NOMO-1 treated with DMSO at 0.1 percent for 48 hours (cell line): Measurements from ENCODE around the gene HCLS1.
"Not testable (repeated sequence)": the region's sequence is repeated elsewhere in the genome, so short reads cannot be mapped to it uniquely, and the experiment has no call there.

Experiments
- DNase-seq: peaks from one replicate; lab custom pipeline; 2025; ENCODE audit not compliant: unreplicated experiment; lab: John Stamatoyannopoulos, UW

The HCLS1 gene

GRCh38 chr3:121660356-121661171, at the start of gene HCLS1:
HCLS1 (minus strand) TSS chr3:121660903; CDS start chr3:121658347, 2,556 bp downstream.
- DNase-seq, result peak; percentile 95

- no peak for DNase-seq
Measured at GRCh38 chr3:121710347-121710746, 49.6 kb upstream of the HCLS1 start.

- DNase-seq, result no peak
Measured at GRCh38 chr3:121707531-121708273, 47.0 kb upstream of the HCLS1 start.

GRCh38 chr3:121705541-121705940, 44.8 kb upstream of the HCLS1 start:
- DNase-seq, result no peak

GRCh38 chr3:121703973-121704372, 43.3 kb upstream of the HCLS1 start:
- no peak for DNase-seq

DNA sequence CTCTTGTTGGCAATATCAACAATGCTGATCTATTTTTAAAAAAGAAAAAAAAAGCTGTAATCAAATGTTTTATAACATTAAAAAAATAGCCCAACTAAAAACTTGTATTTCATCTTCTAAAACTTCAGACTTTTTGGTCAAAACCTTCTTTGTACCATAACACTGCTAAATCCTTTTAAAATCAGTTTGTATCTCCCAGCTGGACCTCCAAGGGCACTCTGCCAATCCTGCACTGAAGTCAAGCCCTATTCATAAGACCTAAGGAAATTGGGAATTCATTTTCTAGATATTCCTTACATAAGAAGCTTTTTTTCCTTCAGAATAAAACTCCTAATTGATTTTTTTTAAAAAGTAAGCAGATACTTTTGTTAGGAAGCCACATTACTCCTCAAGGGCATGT, 38.2 kb upstream of the HCLS1 start:
- DNase-seq, result no peak

GRCh38 chr3:121698476-121698875, 37.8 kb upstream of the HCLS1 start:
- no peak for DNase-seq

DNA sequence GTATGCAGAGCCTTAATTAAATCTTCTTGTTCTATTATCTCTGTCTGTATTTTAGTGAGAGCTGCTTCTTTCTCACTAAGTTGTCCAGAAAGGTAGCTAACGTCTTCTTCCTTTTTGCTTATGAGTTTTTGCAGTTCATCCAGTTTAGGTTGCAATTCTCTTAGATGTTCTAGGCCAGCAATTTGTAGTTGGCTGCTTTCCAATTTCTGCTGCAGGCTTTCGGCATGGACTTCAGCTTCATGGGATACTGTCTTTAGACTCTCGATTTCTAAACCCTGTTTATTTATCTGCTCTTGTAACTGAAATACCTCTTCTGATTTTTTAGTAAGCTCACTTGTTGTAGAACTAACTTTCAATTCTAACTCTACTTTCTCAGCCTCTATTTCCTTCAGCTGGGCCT, 35.5 kb upstream of the HCLS1 start:
- no peak for DNase-seq

DNA sequence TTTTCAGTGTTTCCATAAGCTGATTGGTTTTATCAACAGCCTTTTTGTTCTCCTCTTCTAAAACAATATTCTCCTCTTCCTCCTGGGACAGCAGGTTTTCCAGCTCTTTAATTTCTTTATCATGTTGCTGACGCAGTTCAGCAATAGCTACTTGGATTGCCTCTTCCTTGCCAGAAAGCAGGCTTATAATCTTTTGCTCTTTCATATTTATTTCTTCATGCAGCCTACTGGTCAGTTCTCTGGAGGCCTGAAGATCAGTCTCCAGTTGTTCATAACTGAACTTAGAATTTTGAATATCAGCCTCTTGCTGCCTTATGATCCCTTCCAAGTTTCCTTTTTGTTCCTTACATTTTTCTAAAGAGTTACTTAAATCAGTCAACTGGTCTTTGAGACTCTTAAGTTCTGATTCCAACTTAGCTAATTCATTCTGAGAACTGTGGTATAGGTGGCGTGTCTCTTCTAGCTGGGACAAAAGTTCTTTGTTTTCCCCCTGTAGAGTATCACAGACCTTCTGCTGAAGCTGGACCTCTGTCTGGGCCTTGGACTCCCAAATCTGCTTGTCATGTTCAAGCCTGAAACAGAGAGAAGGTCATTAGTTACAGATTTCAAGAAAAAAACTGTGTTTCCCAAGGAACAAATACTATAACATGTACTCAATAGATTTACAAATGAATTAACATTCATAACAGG, 31.5 kb upstream of the HCLS1 start:
- no peak for DNase-seq

DNA sequence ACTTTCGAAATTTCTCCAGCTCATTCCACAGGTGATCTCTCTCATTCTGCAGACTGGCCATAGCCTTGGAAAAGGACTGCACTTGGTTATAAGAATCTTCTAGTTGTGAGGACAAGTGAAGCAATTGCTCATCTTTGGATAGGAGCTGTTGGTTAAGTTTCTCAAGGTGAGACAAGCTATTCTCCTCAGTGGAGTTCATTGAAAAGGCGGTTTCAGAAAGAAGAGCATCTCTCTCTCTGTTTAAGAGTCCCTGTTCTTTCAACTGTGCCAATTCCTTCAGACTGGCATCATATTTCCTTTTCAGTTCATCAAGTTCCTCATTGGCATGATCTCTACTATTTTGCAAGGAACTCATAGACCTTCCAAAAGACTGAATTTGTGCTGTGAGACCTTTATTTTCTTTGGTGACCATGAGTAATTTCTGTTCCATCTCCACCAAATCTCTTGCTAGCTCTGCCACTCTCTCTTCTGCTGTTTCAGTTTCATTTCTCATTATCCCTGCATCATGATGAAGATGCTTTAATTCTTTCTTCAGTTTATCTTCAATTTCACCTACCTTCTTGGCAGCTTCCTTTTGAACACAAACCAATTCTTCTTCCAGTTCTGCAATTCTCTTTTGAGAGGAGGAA, 30.2 kb upstream of the HCLS1 start:
- no peak for DNase-seq

GRCh38 chr3:121688747-121689146, 28.0 kb upstream of the HCLS1 start:
- DNase-seq, result not testable (repeated sequence)

DNA sequence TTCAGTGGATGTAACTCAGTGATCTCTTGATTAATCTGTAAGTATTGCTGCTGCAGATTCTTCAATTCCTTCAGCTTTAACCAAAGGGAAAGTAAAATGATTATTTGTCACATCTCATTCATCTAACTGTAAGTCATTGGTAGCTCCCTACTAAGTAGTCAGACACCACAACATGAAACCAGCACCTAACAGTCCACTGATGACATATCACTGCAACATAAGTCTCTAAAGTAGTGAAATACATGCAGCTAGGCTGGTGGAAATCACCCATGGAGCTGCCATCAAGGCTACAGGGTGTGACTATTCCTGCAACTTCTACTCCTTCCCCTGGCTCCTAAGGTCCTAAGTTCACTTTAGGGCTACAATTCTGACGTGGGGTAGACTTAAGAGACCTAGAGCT, 21.1 kb upstream of the HCLS1 start:
- no peak for DNase-seq

- no peak for DNase-seq
Measured at GRCh38 chr3:121677141-121677540, 16.4 kb upstream of the HCLS1 start.

DNA sequence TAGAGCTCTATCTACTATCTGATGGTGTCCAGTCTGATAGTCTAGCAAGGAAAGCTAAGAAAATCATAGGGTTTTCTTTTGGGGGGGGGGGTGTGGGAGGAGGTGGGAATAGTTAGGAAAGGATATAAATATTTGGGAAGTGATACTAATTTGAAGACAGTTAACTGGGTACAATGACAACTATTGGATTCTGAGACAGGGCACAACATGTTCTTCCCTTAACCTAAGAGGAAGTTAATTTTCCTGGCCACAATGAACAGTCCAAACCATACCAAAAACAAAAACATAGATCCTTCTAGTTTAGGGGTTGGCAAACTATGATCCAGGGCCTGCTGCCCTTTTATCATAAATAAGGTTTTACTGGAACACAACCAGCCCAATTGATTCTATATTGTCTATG, 10.0 kb upstream of the HCLS1 start:
- DNase-seq, result no peak

GRCh38 chr3:121667333-121667732, 6.6 kb upstream of the HCLS1 start:
- peak; percentile 36 for DNase-seq

- no peak for DNase-seq
Measured at GRCh38 chr3:121665488-121665887, 4.8 kb upstream of the HCLS1 start.

- DNase-seq, result no peak
Measured at GRCh38 chr3:121663171-121663847, 2.6 kb upstream of the HCLS1 start.

GRCh38 chr3:121662742-121663141, 2.0 kb upstream of the HCLS1 start:
- DNase-seq, result no peak

GRCh38 chr3:121661376-121661775, 673 bp upstream of the HCLS1 start:
- no peak for DNase-seq

GRCh38 chr3:121659586-121659985, 1.1 kb downstream of the HCLS1 start:
- no peak for DNase-seq
